B cell (primary cell): ENCODE measurements around the gene FLII.

Experiments used
- CTCF ChIP-seq: fragments of 200-600 bp; IDR thresholded peaks from one replicate; pipeline ENCODE4 v1.8.0; 2022; ENCODE audit warnings: antibody characterized with exemption, mild to moderate bottlenecking
- EZH2 ChIP-seq: IDR thresholded peaks from 2 replicates; pipeline ENCODE4 v1.6.1; 2012; ENCODE audit warnings: borderline replicate concordance, low read depth, mild to moderate bottlenecking, moderate library complexity, low read length; ENCODE audit not compliant: insufficient read depth, poor library complexity, severe bottlenecking

- TF ChIP-seq CTCF = no peak
- TF ChIP-seq EZH2 = no peak
Observed at GRCh38 chr17:18224387-18225120, 34.0 kb downstream of the FLII start.
